GM10266 (cell line): ENCODE measurements around the gene AGRN.
"Not testable (repeated sequence)": the region's sequence is repeated elsewhere in the genome, so short reads cannot be mapped to it uniquely, and the experiment has no call there.

Experiments
- DNase-seq: peaks from one replicate; pipeline ENCODE4 v3.0.0; 2012; ENCODE audit errors: extremely low spot score
- CTCF ChIP-seq: IDR thresholded peaks from 2 replicates; pipeline ENCODE4 v1.5.1; 2012; ENCODE audit warnings: mild to moderate bottlenecking, low read depth; ENCODE audit not compliant: control insufficient read depth, insufficient read depth; ENCODE audit errors: missing control alignments

AGRN gene

GRCh38 chr1:1098681-1099421, 78.9 kb downstream of the AGRN start:
- no peak for DNase-seq

DNA sequence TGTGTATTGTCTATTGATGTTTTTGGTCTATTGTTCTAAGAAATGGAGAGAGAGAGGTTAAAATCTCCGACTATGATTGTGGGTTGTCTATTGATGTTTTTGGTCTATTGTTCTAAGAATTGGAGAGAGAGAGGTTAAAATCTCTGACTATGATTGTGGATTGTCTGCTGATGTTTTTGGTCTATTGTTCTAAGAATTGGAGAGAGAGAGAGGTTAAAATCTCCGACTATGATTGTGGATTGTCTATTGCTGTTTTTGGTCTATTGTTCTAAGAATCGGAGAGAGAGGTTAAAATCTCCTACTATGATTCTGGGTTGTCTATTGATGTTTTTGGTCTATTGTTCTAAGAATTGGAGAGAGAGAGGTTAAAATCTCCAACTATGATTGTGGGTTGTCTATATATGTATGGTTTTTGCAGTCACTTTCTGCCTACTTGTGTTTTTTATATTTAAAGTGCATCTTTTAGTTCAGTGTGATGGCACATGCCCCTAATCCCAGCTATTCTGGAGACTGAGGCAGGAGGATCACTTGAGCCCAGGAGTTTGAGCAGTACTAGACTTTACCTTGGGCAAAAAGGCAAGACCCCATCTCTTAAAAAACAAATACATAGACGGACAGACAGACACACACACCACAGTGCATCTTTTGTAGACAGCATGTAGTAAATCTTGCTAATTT, 79.7 kb downstream of the AGRN start:
- DNase-seq: no peak
- TF ChIP-seq CTCF: no peak

More at GRCh38 chr1:1098681-1099421, 78.9 kb downstream of the AGRN start:
- no peak for TF ChIP-seq CTCF

- TF ChIP-seq CTCF: no peak
- no peak for DNase-seq
Measured at GRCh38 chr1:1100296-1100695, 80.4 kb downstream of the AGRN start.

DNA sequence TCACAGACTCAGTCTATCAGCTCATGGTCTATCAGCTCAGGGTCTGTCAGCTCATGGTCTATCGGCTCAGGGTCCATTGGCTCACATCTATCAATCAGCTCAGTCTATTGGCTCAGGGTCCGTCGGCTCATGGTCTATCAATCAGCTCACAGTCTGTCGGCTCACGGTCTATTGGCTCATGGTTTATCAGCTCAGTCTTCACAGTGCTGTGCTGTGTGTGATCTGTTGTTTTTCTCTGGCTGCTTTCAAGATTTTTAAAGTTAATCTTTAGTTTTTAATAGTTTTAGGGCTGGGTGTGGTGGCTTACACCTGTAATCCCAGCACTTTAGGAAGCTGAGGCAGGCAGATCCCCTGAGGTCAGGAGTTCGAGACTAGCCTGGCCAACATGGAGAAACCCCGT, 81.6 kb downstream of the AGRN start:
- no peak for DNase-seq
- TF ChIP-seq CTCF: no peak

DNA sequence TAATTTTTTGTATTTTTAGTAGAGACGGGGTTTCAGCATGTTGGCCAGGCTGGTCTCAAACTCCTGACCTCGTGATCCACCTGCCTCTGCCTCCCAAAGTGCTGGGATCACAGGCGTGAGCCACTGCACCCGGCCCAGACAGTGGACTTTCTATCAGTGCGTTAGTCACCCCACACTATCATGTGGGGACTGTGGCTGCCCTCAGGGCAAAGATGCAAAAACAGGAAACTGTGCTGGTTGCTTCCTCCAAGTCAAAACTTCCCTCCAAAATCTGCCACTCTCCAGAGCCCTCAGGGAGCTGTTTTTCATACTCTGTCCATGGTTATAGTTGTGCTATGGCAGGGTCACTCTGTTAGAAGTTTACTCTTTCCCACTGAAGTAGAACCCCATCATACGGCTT, 84.2 kb downstream of the AGRN start:
- DNase-seq: not testable (repeated sequence)
